ENCODE results near the gene KRT1. TPM values are rescaled to one million over a fixed set of nuclear protein-coding genes. Genes with fewer than 3 reads are reported as not detected.

KRT1 gene
- total and polyA plus RNA-seq, 2 donors (not counting 1 experiment from before 2014, with no cell fraction given) = not detected

GRCh38 chr12:52687497-52688385 lies 7.5 kb upstream of the KRT1 start:
- DNase-seq (ENCODE audit: low read depth in 2 of 2) = no peak
- Histone ChIP-seq H3K27ac (ENCODE audit: insufficient read depth, low read length) (no peak overlapping the region), H4K20me1 (ENCODE audit: control insufficient read depth, extremely low read depth, insufficient read depth, low read length) (no peaks in the 10 kb centered on the region), H3K36me3 (ENCODE audit: control insufficient read depth, insufficient read depth, low read length) (no peaks in the 10 kb centered on the region), H3K9me3 (ENCODE audit: control insufficient read depth, insufficient read depth, low read depth, low read length) (no peaks in the 10 kb centered on the region), H2AFZ (ENCODE audit: low read length) (no peak overlapping the region), H3K9ac (ENCODE audit: insufficient read depth, low read length) (no peak overlapping the region), H3K4me2 (ENCODE audit: extremely low read depth, insufficient read depth, low read length) (no peak overlapping the region), H3K79me2 (ENCODE audit: control insufficient read depth, insufficient read depth, low read length) (no peaks in the 10 kb centered on the region), H3K4me3 (replicated peaks in 1 of 4; ENCODE audit: control extremely low read depth in 1 of 4, insufficient read depth in 1 of 4, low read depth in 3 of 4, low read length in 4 of 4) (no peak overlapping the region), H3K4me1 (ENCODE audit: control insufficient read depth, extremely low read depth, insufficient read depth, low read length) (no peaks in the 10 kb centered on the region), H3K27me3 (ENCODE audit: control insufficient read depth, insufficient read depth, low read length) (peaks cover 24% of the 10 kb centered on the region)
- TF ChIP-seq CTCF (conservative IDR thresholded peaks at IDR 0.05 in 1 of 2, IDR thresholded peaks at IDR 0.05 in 1 of 2; ENCODE audit: low read depth in 1 of 2, low read length in 2 of 2) = no peak
- no peak for TF ChIP-seq EZH2 (IDR thresholded peaks at IDR 0.05; ENCODE audit: low read length, missing control alignments)

GRCh38 chr12:52686756-52687487 lies 6.7 kb upstream of the KRT1 start:
- H3K36me3 ChIP-seq (ENCODE audit: control insufficient read depth, insufficient read depth, low read length) = no peaks in the 10 kb centered on the region
- H3K4me1 ChIP-seq (ENCODE audit: control insufficient read depth, extremely low read depth, insufficient read depth, low read length) = no peaks in the 10 kb centered on the region
- no peak for DNase-seq (ENCODE audit: low read depth in 2 of 2)
- H3K27ac ChIP-seq (ENCODE audit: insufficient read depth, low read length) = no peak overlapping the region
- H3K9me3 ChIP-seq (ENCODE audit: control insufficient read depth, insufficient read depth, low read depth, low read length) = no peaks in the 10 kb centered on the region
- no peak overlapping the region for H3K9ac ChIP-seq (ENCODE audit: insufficient read depth, low read length)
- no peak overlapping the region for H2AFZ ChIP-seq (ENCODE audit: low read length)
- H3K4me3 ChIP-seq (replicated peaks in 1 of 4; ENCODE audit: control extremely low read depth in 1 of 4, insufficient read depth in 1 of 4, low read depth in 3 of 4, low read length in 4 of 4) = no peak overlapping the region
- no peak overlapping the region for H3K4me2 ChIP-seq (ENCODE audit: extremely low read depth, insufficient read depth, low read length)
- H4K20me1 ChIP-seq (ENCODE audit: control insufficient read depth, extremely low read depth, insufficient read depth, low read length) = no peaks in the 10 kb centered on the region
- peaks cover 18% of the 10 kb centered on the region for H3K27me3 ChIP-seq (ENCODE audit: control insufficient read depth, insufficient read depth, low read length)
- no peaks in the 10 kb centered on the region for H3K79me2 ChIP-seq (ENCODE audit: control insufficient read depth, insufficient read depth, low read length)
- TF ChIP-seq EZH2 (IDR thresholded peaks at IDR 0.05; ENCODE audit: low read length, missing control alignments) (no peak), CTCF (conservative IDR thresholded peaks at IDR 0.05 in 1 of 2, IDR thresholded peaks at IDR 0.05 in 1 of 2; ENCODE audit: low read depth in 1 of 2, low read length in 2 of 2) (no peak)

- Histone ChIP-seq H3K9me3 (ENCODE audit: control insufficient read depth, insufficient read depth, low read depth, low read length) (no peaks in the 10 kb centered on the region), H3K27me3 (ENCODE audit: control insufficient read depth, insufficient read depth, low read length) (peaks cover 12% of the 10 kb centered on the region), H3K4me1 (ENCODE audit: control insufficient read depth, extremely low read depth, insufficient read depth, low read length) (no peaks in the 10 kb centered on the region), H3K79me2 (ENCODE audit: control insufficient read depth, insufficient read depth, low read length) (no peaks in the 10 kb centered on the region), H3K36me3 (ENCODE audit: control insufficient read depth, insufficient read depth, low read length) (no peaks in the 10 kb centered on the region), H3K4me3 (replicated peaks in 1 of 4; ENCODE audit: control extremely low read depth in 1 of 4, insufficient read depth in 1 of 4, low read depth in 3 of 4, low read length in 4 of 4) (no peak overlapping the region), H3K4me2 (ENCODE audit: extremely low read depth, insufficient read depth, low read length) (no peak overlapping the region), H3K27ac (ENCODE audit: insufficient read depth, low read length) (no peak overlapping the region), H4K20me1 (ENCODE audit: control insufficient read depth, extremely low read depth, insufficient read depth, low read length) (no peaks in the 10 kb centered on the region), H2AFZ (ENCODE audit: low read length) (no peak overlapping the region), H3K9ac (ENCODE audit: insufficient read depth, low read length) (no peak overlapping the region)
- no peak for TF ChIP-seq CTCF (conservative IDR thresholded peaks at IDR 0.05 in 1 of 2, IDR thresholded peaks at IDR 0.05 in 1 of 2; ENCODE audit: low read depth in 1 of 2, low read length in 2 of 2)
- no peak for DNase-seq (ENCODE audit: low read depth in 2 of 2)
Observed at GRCh38 chr12:52686063-52686462, 5.9 kb upstream of the KRT1 start.

Measured in fibroblast of lung (primary cell).